CD14-positive monocyte (primary cell): ENCODE data around the gene REL. TPM values are rescaled to one million over a fixed set of nuclear protein-coding genes. Genes with fewer than 3 reads are reported as not detected.

Source experiments
- DNase-seq, 3 donors: peaks; one replicate each; pipeline ENCODE4 v3.0.0-alpha.2; 2011 to 2022
- H2AFZ ChIP-seq: 2 replicates; pipeline ENCODE4 v1.6.0; 2012; ENCODE audit warnings: mild to moderate bottlenecking, low read depth, low read length, inconsistent platforms; ENCODE audit not compliant: insufficient read depth, poor library complexity, severe bottlenecking
- H3K27ac ChIP-seq, 2 donors: 1 replicate in 1 of 2; 2 replicates in 1 of 2; pipeline ENCODE4 v1.5.1; 2012 to 2013; ENCODE audit warnings: low read length in 2 of 2, control low read depth in 1 of 2, inconsistent platforms in 1 of 2, low read depth in 1 of 2, mild to moderate bottlenecking in 1 of 2
- H3K27me3 ChIP-seq, 2 donors: one replicate each; pipeline versions ENCODE4 v1.6.0 to v1.6.1; 2011 to 2013; ENCODE audit warnings: low read length in 2 of 2; ENCODE audit not compliant: control insufficient read depth in 2 of 2, insufficient read depth in 2 of 2
- H3K36me3 ChIP-seq, 2 donors: replicated peaks in 1 of 2; 1 replicate in 1 of 2; 2 replicates in 1 of 2; pipeline versions ENCODE4 v1.5.1 to v1.6.1; 2012 to 2013; ENCODE audit warnings: low read length in 2 of 2, control low read depth in 1 of 2, inconsistent platforms in 1 of 2, mild to moderate bottlenecking in 1 of 2; ENCODE audit not compliant: insufficient read depth in 2 of 2, control insufficient read depth in 1 of 2
- H3K4me1 ChIP-seq, 2 donors: 1 replicate in 1 of 2; 2 replicates in 1 of 2; pipeline versions ENCODE4 v1.5.1 to v1.6.1; 2012 to 2013; ENCODE audit warnings: low read length in 2 of 2, control low read depth in 1 of 2, inconsistent platforms in 1 of 2, mild to moderate bottlenecking in 1 of 2, moderate library complexity in 1 of 2; ENCODE audit not compliant: insufficient read depth in 2 of 2, control insufficient read depth in 1 of 2
- H3K4me2 ChIP-seq: replicated peaks from 2 replicates; pipeline ENCODE3; 2012; ENCODE audit warnings: low read length, moderate library complexity, mild to moderate bottlenecking; ENCODE audit not compliant: poor library complexity, severe bottlenecking; ENCODE audit errors: extremely low read depth
- H3K4me3 ChIP-seq, 3 experiments: fragments of 200-600 bp in 1 of 3; sonication (generic) in 1 of 3; replicated peaks in 1 of 3; 1 replicate in 2 of 3; 2 replicates in 1 of 3; pipeline ENCODE4 v1.5.1; 2011 to 2013; ENCODE audit warnings: low read length in 3 of 3, mild to moderate bottlenecking in 3 of 3, control low read depth in 2 of 3, low read depth in 2 of 3, inconsistent platforms in 1 of 3, moderate library complexity in 1 of 3
- H3K79me2 ChIP-seq: 2 replicates; pipeline ENCODE4 v1.6.0; 2012; ENCODE audit warnings: mild to moderate bottlenecking, control low read depth, inconsistent platforms, low read length, moderate library complexity; ENCODE audit not compliant: insufficient read depth
- H3K9ac ChIP-seq: 2 replicates; pipeline ENCODE4 v1.6.0; 2017; ENCODE audit warnings: low read length, mild to moderate bottlenecking; ENCODE audit not compliant: insufficient read depth, poor library complexity, severe bottlenecking
- H3K9me3 ChIP-seq, 2 donors: replicated peaks in 1 of 2; 1 replicate in 1 of 2; 2 replicates in 1 of 2; pipeline versions ENCODE4 v1.5.1 to v1.6.1; 2012 to 2013; ENCODE audit warnings: low read length in 2 of 2, control low read depth in 1 of 2; ENCODE audit not compliant: control insufficient read depth in 1 of 2, insufficient read depth in 1 of 2
- H4K20me1 ChIP-seq: 2 replicates; pipeline ENCODE4 v1.6.0; 2012; ENCODE audit warnings: mild to moderate bottlenecking, low read length, control low read depth, moderate library complexity; ENCODE audit not compliant: insufficient read depth
- H3K27ac Mint-ChIP-seq, 7 donors: one replicate each; pipeline ENCODE4 v1.8.0; 2020; ENCODE audit warnings: mild to moderate bottlenecking in 7 of 7, mixed read lengths in 7 of 7, moderate library complexity in 6 of 7, inconsistent platforms in 2 of 7
- H3K27me3 Mint-ChIP-seq, 3 donors: one replicate each; pipeline ENCODE4 v1.8.0; 2021 to 2022; ENCODE audit warnings: low read depth in 3 of 3, mild to moderate bottlenecking in 3 of 3, mixed read lengths in 3 of 3, moderate library complexity in 3 of 3, inconsistent platforms in 1 of 3
- H3K36me3 Mint-ChIP-seq, 2 donors: one replicate each; pipeline ENCODE4 v1.8.0; 2020; ENCODE audit warnings: mixed read lengths in 2 of 2, inconsistent platforms in 1 of 2, mild to moderate bottlenecking in 1 of 2
- H3K4me1 Mint-ChIP-seq: one replicate; pipeline ENCODE4 v1.8.0; 2020; ENCODE audit warnings: mild to moderate bottlenecking, mixed read lengths
- H3K4me3 Mint-ChIP-seq, 2 donors: one replicate each; pipeline ENCODE4 v1.8.0; 2020; ENCODE audit warnings: mild to moderate bottlenecking in 2 of 2, mixed read lengths in 2 of 2, moderate library complexity in 1 of 2
- H3K9me3 Mint-ChIP-seq, 7 donors: one replicate each; pipeline ENCODE4 v1.8.0; 2020 to 2022; ENCODE audit warnings: mixed read lengths in 7 of 7, mild to moderate bottlenecking in 6 of 7, moderate library complexity in 6 of 7, inconsistent platforms in 2 of 7
- CTCF ChIP-seq: fragments of 200-600 bp; IDR thresholded peaks from one replicate; pipeline ENCODE4 v1.8.0; 2022; ENCODE audit warnings: antibody characterized with exemption, mild to moderate bottlenecking
- WGBS: methylation state at CpG from one replicate; pipeline ENCODE4 v1.1.5; 2013; ENCODE audit warnings: missing lambda C conversion rate; ENCODE audit not compliant: insufficient coverage; 5-methylcytosine and 5-hydroxymethylcytosine counted together
- intact Hi-C, 2 donors: fragments of 100-400 bp; cut with micrococcal nuclease; formaldehyde crosslinking; loops; one replicate each; pipeline versions ENCODE4 v1.15.0 to v1.15.1; 2023
- polyA plus RNA-seq, 3 donors: library from polyadenylated mRNA; depleted of rRNA in 1 of 3; unstranded in 2 of 3; stranded (reverse) in 1 of 3; fragments of 300-500 nt in 2 of 3; fragments of >200 nt in 1 of 3; fragmentation: Illumina TruSeq in 2 of 3; gene quantifications; 1 replicate in 2 of 3; 2 replicates in 1 of 3; pipeline ENCODE4 v1.2.3, GENCODE V29; 2012 to 2021

The REL gene
- polyA plus RNA-seq, 3 donors: 18.3 to 34.3 (median 20.3) TPM

GRCh38 chr2:60957224-60957623, 75.8 kb downstream of the REL start:
- peaks cover 0 to 22% of the 10 kb centered on the region in 2 donors for H3K36me3 ChIP-seq
- H3K4me2 ChIP-seq: no peak overlapping the region
- H3K4me3 Mint-ChIP-seq: no peak overlapping the region
- no peaks in the 10 kb centered on the region for H4K20me1 ChIP-seq
- H3K36me3 Mint-ChIP-seq: peaks cover 33 to 35% of the 10 kb centered on the region in 2 donors
- no peak for TF ChIP-seq CTCF
- intact Hi-C loops: no loop called here
- H3K27me3 Mint-ChIP-seq: no peaks in the 10 kb centered on the region
- no peaks in the 10 kb centered on the region for H3K9me3 ChIP-seq
- H3K9ac ChIP-seq: no peak overlapping the region
- peak overlapping the region in 1 of 7 donors; percentile 27 for H3K27ac Mint-ChIP-seq
- H3K4me1 ChIP-seq: peaks cover 7 to 10% of the 10 kb centered on the region in 2 donors
- no peaks in the 10 kb centered on the region for H3K9me3 Mint-ChIP-seq
- H3K4me1 Mint-ChIP-seq: peaks cover 10% of the 10 kb centered on the region
- H3K4me3 ChIP-seq: no peak overlapping the region
- H3K79me2 ChIP-seq: no peaks in the 10 kb centered on the region
- no peak overlapping the region for H3K27ac ChIP-seq
- 100% methylated on average over 8 of the region's 8 CpGs for WGBS
- no peak for DNase-seq
- no peaks in the 10 kb centered on the region for H3K27me3 ChIP-seq
- no peak overlapping the region for H2AFZ ChIP-seq

GRCh38 chr2:60957643-60958042, 76.3 kb downstream of the REL start:
- DNase-seq: no peak
- no peak overlapping the region for H2AFZ ChIP-seq
- no peak overlapping the region for H3K4me2 ChIP-seq
- peaks cover 10% of the 10 kb centered on the region for H3K4me1 Mint-ChIP-seq
- H3K36me3 ChIP-seq: peaks cover 0 to 20% of the 10 kb centered on the region in 2 donors
- H3K27ac Mint-ChIP-seq: no peak overlapping the region
- no peaks in the 10 kb centered on the region for H3K79me2 ChIP-seq
- H3K9me3 Mint-ChIP-seq: no peaks in the 10 kb centered on the region
- no peaks in the 10 kb centered on the region for H3K9me3 ChIP-seq
- no peaks in the 10 kb centered on the region for H4K20me1 ChIP-seq
- no peak overlapping the region for H3K4me3 ChIP-seq
- no peak overlapping the region for H3K27ac ChIP-seq
- intact Hi-C loops: no loop called here
- H3K9ac ChIP-seq: no peak overlapping the region
- 96% methylated on average over 4 of the region's 5 CpGs for WGBS
- peaks cover 32 to 35% of the 10 kb centered on the region in 2 donors for H3K36me3 Mint-ChIP-seq
- no peak overlapping the region for H3K4me3 Mint-ChIP-seq
- H3K27me3 ChIP-seq: no peaks in the 10 kb centered on the region
- no peaks in the 10 kb centered on the region for H3K27me3 Mint-ChIP-seq
- no peak for TF ChIP-seq CTCF
- H3K4me1 ChIP-seq: peaks cover 7 to 10% of the 10 kb centered on the region in 2 donors
